ENCODE data around the gene MPC1.

The MPC1 gene

DNA sequence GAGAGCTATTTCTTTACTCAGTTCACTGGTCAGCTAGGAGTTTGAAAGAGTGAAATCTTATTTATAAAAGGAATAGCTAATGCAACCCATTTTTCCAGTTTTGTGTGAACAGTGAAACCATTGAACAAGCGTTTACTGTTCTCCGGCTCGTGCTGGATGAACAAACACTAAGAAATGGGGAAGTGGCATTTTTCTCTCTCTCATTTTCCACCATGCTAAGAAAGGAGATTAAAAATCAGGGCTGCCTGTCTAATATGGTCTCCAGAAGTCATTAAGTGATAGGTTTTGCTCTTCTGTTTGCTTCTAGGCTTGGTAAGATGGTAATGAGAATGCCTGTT, 39.6 kb downstream of the MPC1 start:
- no peak for DNase-seq

DNA sequence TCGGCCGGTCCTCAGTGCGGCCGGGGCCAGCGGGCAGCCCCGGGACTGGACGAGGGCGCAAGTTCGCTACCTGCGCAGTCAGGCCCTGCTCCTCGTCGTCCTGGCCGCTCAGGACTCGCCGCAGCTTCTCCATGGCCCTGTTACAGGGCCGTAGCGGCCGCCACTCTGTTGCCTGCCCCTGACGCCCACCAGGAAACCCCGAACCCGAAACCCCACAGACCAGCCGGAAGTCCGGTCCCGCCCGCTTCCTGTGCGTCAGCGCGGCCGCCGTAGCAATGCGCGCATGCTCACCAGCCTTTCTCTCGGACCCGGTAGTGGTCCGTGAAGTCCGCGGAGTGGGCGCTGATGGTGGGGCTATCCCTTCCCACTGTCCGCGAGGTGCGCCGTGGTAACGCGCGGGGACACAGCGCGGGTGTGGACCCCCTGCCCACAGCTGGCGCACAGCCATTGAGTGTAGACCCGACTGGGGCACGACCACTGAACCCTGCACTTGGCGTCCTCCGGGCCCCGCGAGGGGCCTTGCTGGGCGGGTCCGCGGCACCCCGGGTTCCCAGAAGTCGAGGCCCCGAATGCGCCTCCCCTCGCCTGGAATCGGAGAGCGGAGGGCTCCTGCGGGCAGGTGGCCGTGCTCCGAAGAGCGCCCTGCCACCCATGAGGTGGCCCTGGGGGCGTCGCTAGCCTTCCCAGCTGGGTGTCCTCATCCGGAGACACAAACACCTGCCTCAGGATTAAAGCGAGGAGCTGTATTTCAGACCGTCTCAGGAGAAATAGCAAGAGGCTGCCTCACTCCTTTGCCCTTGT, 40.2 kb downstream of the MPC1 start, which contains the start of gene SFT2D1:
Gene SFT2D1 (minus strand): TSS at position 197 of the 801 bp plus-strand sequence. CDS start 64 bp downstream, at position 133.
- DNase-seq = peak; percentile 93

DNA sequence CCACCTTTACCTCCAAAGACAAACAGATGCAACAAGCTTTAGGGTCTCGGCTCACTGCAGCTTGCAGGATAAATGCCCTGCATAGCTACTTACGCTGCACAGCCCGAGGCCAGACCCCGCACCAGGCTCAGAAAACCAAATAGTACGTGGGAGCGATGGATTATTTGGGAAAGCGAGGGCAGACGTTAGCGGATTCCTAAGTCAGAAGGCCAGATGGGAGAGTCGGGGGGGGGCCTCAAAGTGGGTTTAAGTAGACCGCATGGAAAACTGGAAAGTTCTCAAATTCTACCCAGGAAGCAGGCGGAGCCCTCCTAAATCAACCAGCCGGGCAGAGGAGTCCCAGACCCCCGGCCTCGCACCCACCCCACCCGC, 40.8 kb downstream of the MPC1 start:
- peak; percentile 57 for DNase-seq

DNA sequence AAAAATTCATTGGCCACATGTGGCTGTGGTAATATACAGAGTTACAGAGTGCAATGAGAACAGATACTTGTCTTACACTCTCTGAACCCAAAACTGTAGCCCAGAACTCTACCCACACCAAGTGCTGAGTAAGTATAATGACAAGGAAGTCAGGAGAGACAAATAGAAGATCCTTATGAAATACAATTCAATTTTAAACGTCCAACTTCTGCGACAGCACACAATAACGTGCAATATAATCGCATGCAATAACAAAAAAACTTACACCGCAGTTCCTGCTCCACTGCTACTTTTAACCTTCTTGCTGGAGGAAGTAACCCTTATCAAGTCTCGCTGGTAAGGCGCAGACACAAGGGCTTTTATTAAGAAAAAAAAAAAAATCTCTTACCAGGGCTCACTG, 41.3 kb downstream of the MPC1 start:
- DNase-seq = no peak

DNA sequence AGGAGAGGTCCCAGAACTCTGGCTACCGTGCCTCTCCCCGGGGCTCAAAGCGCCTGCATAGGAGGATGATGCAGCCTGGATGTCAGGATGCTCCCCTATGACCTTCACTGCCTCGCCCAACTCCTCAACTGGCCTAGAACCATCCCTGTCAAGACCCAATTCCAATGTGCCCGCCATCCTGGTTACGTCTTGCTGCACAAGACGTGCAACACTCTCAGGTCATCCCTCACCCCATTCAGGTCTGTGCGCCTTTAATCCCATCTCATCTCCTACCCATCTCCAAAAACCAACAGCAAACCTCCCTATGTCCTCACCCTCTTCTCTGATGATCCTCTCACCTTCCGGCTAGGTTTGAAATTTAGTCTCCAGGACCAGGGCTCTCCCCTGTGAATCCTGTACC, 43.9 kb downstream of the MPC1 start:
- DNase-seq = no peak

DNA sequence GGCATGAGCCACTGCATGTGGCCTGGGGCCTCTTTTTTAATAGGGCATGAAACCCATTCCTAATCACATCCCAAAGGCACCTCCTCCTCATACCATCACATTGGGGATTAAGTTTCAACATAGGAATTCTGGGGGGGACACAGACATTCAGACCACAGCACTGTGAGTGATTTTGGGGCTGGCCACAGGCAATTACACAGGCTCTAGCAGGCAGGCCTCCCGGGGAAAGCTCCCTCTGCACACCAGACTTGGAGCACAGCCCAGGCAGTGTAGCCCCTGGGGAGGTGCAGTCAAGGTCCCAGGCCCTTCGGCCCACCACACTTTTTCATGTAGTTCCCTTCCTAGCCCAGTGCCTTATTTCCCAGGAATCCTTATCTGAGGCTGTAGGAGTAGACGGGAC, 45.9 kb downstream of the MPC1 start:
- no peak for DNase-seq

DNA sequence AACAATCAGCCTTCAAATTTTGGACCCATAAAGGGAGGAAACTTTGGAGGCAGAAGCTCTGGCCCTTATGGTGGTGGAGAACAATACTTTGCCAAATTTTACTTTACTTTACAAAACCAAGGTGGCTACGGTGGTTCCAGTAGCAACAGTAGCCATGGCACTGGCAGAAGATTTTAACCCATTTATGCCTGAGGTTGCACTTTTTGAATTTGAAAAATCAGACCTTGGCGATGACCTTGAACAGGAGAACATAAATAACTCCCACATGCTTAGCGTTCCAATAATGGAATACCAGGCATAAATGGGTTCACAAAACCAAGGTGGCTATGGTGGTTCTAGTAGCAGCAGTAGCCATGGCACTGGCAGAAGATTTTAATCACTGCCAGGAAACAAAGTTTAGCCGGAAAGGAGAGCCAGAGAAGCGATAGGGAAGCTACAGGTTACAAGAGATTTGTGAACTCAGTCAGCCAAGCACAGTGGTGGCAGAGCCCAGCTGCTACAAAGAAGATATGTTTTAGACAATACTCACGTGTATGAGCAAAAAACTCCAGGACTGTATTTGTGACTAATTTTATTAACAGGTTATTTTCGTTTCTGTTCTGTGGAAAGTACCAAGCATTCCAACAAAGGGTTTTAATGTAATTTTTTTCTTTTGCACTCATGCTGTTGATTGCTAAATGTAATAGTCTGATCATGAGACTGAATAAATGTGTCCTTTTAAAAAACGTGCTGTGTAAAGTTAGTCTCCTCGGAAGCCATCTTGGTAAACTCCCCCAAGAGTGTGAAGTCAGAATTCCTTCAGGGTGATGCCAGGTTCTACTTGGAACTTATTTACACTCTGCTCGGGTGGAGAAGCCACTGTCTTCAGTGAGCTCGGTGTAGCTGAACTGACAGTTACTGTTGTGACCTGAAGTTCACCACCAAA, 47.1 kb downstream of the MPC1 start:
- no peak for DNase-seq

DNA sequence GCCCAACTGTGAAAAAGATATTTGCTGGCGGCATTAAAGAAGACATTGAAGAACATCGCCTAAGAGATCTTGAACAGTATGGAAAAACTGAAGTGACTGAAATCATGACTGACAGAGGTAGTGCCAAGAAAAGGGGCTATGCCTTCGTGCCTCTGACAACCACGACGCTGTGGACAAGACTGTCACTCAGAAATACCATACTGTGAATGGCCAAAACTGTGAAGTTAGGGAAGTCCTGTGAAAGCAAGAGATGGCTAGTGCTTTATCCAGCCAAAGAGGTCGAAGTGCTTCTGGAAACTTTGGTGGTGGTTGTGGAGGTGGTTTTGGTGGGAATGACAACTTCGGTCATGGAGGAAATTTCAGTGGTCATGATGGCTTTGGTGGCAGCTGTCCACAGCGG, 47.9 kb downstream of the MPC1 start:
- no peak for DNase-seq

DNA sequence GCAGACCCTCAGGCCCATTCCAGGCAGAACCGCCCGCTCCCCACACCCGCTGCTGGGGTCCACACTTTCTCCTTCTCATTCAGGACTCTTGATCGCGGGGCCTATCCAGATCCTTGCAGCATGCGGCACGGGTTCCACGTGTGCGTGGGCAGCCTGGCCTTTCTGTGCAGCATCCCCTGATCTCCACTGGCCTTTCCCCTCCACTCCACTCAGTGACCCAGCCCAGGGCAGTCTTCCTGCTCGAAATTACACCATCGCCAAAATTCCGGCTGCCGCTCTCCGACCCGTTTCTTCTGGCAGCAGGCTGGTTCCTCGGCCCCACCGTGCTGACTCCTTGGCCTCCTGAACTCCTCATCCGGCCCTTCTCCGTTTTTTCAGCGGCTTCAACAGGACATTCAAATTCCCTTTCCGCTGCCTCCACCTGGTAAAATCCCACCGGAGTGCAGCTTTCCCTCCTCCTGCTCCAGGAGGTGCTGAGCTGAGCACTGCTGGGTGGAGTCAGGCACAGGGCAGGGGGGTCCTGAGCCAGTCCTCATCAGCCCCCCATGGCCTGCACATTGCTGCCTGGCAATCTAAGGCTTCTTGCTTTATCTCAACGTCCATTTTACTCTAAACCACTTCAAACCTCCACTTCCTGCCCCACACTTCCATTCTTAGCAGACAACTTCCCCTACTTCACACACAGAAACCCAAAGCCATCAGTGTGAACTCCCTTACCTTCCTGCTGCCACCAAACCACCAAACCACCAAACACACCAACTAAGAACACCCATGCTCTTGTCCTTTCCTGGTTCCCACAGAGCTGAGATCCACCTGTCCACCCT, 49.4 kb downstream of the MPC1 start:
- DNase-seq = no peak

DNA sequence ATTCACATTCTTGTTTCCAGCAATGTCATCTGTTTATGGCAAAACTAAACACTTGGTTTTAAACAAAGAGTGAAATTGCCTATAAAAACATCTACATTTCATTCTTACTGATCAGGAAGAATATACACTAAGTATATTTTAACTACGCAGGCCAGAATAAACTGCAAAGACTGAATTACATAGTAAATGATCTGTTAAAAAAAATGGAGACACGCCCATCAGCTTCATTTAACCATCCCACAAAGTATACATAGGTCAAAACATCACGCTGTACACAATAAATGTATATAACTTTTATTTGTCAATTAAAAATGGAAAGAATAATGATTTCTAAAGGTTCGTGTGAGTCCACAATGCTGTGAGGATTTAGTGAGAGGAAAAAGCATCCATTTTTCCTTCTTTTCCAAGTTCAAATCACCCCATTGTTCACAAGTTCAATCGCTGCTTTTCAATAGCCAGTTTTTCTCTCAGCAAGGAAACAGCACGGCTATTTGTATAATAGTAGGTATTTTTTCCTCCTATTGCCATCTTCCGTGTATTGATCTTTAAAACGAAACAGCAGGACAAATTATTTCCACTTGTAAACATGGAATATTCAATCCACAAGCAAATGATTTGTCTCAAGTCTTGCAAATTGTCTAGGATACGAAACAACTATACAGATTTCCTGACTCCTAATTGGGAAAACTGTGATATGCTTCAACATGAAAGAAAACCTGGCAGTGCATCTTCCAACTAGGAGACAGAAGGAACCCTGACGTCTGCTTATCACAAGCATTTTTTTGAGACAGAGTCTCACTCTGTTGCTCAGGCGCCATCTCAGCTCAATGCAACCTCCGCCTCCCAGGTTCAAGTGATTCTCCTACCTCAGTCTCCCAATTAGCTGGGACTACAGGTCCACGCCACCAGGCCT, 51.0 kb downstream of the MPC1 start:
- no peak for DNase-seq

DNA sequence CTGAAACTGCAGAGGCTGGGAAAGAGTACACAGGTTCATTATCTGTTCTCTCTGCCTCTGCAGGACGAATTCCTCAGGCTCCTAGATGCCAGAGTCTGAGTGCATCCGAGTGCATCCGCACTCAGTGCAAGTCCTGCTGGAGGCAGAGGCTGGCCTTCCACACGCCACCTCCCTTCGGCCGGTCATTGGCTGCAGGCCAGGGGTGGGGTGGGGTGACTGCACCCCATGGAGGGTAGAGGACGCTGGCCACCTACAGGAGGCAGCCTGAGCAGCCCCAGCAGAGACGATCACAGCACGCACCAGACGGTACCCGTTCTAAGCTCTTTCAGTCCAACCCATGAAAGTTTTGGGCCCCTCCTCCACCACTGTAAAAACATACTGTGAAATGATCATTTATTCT, 52.1 kb downstream of the MPC1 start:
- peak; percentile 9 for DNase-seq

DNA sequence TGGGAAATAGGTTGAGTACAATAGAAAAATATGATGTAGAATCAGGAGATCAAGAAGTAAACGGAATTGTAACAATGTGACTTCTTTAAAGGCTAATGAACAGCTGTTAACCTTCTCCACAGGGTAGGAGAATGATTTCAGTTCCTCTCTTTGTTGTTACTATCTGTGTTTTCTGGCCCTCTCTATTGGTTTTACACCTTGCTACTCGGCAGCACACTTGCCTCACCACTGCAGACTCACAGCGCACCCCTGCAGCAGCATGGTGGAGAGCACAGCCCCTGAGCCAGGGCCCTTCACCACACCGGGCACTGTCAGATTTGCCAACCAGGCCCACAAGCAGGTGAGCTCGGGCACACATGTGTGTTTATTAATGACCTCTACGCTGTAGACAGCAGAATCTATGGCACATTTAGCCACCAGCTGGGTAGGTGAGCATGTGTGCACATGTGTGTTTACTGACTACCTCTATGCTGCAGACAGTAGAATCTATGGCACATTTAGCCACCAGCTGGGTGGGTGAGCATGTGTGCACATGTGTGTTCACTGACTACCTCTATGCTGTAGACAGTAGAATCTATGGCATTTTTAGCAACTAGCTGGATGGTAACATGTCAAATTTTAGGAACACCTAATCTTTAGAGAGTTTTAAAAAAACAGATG, 57.2 kb downstream of the MPC1 start:
- DNase-seq = no peak

DNA sequence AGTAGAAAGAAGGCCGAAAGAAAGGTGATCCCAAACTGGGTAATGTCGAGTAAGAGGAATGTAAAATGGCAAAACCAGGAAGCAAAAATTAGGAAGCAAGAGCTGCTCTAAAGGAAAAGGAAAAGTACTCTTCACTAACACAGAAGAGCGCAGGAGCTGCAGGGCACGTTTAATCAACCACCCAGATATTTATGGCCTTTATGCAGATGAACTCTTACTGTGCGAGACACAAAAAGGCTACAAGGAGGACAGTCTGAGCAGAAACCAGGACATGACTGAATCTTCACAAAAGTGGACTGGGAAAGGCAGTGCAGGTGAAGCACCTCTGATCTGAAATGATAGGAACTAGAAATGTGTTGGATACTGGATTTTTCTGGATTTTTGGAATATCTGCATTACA, 59.3 kb downstream of the MPC1 start:
- no peak for DNase-seq

DNA sequence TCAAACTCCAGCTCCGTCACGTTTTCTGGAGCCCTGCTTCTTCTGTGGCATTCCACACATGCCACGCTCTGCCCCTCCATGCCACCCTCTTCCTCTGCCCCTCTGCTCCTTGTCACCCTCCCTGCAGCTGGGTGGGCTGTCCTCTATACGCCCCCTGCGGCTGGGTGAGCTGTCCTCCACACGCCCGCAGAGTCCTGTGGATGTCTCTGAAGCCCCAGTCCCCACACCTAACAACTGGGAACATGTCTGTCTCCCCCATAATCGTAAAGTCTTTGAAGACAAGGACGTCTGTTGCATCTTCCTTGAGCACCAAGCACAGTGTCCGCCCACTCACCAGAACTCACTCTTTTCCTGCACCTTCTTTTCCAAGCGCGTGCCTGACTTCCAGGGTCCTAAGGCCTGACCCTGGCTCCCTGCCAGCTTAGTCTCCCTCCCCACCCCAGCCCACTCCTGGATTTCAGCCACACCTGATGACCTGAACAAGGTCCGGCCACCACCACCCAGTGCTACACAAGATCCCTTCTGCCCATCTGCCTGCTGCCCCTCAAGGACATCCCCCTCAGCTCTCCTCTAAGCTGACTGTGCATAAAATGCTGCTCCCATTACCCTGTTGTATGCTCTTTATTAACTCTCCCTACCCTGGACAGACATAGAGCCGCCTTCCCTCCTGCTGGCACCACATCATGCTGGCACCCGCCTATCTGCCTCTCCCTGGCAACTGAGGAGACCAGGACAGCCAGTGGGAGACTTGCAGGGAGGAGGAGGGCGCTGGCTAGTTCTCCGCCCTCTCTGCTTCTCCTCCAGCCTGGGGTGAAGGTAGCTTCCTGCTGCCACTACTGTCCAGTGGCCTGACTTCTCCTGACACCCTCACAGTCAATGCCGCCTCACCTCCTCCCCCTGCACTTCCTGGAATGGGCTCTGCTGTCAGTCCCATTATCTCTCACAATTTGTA, 63.8 kb downstream of the MPC1 start:
- DNase-seq = no peak

DNA sequence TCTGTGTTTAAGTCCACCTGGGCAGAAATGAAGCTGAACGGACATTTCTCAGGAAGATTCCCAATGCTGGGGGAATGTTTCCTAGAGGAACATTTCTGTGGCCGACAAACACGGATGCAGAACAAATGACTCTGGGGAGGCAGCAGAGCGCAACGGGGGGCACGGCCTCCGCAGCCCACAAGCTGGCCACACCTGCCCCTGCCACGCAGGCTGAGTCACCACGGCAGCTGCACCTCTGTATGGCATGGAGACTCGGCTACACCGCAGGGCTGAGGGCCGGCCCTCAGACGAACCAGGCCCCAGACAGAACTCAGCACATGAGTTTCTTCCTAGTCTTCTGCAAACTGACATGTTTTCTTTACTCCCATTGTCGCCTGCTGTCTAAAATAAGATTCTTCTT, 64.5 kb downstream of the MPC1 start:
- DNase-seq = peak; percentile 12

DNA sequence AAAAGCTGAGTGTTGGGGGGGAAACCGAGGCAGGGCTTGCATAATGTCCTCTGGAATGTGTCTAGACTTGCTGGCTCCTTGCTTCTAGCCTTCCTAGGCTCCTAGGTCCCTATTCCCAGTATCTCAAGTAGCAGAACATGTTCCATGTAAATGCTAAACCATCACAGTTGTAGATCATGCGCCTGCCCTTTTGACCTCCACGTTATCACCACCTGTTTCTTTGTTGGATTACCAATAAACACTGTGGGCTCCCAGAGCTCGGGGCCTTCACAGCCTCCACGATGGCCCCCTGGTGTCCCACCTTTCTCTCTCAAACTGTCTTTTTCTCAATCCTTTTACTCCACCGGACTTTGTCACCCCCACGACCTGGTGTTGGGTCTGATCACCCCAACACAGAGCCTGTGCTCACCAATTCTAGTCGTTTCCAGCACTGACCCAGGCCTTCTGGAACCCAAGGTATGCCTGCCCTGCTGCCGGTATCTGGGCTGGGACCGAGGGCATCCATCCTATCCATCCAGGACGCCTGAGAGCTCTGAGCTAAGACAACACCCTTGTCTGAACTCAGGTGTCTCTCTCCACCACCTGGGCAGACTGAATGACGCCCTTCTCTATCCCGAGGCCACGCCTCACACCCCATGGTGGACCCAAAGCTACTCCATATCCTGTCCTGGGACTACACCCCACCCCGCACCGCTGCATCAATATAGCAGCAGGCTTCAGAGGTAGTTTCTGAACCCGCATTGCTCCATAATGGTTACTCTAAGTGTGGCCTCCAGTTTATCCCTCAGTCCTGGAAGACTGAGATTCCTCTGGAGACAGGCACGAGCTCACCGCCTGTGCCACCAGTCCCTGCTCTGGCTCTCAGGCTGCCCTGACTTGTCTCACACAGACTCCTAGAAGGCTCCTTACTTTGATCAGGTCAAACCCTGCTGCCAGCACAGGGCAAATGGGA, 65.2 kb downstream of the MPC1 start:
- DNase-seq = no peak

DNA sequence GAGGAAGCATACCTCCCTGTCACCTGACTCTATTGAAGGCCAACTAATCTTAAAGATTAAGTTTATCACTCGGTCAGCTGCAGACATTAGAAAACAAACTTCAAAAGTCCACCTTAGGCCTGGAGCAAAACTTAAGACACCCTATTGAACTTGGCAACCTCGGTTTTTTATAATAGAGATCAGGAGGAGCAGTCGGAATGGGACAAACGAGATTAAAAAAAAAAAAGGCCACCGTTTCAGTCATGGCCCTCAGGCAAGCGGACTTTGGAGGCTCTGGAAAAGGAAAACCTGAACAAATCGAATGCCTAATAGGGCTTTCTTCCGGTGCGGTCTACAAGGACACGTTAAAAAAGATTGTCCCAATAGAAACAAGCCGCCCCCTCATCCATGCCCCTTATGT, 67.3 kb downstream of the MPC1 start:
- no peak for DNase-seq

Measured in eye (tissue), 1 donor.